Activated CD8-positive, alpha-beta memory T cell treated with anti-CD3 and anti-CD28 coated beads, Interleukin-2, amount 50 U/mL, for 24 hours (primary cell): ENCODE measurements around the gene SNRNP35.
"Not testable (repeated sequence)": the region's sequence is repeated elsewhere in the genome, so short reads cannot be mapped to it uniquely, and the experiment has no call there.

Experiments
- DNase-seq: peaks from one replicate; pipeline ENCODE4 v3.0.0-alpha.2; 2020; ENCODE audit errors: extremely low read depth

The SNRNP35 gene

DNA sequence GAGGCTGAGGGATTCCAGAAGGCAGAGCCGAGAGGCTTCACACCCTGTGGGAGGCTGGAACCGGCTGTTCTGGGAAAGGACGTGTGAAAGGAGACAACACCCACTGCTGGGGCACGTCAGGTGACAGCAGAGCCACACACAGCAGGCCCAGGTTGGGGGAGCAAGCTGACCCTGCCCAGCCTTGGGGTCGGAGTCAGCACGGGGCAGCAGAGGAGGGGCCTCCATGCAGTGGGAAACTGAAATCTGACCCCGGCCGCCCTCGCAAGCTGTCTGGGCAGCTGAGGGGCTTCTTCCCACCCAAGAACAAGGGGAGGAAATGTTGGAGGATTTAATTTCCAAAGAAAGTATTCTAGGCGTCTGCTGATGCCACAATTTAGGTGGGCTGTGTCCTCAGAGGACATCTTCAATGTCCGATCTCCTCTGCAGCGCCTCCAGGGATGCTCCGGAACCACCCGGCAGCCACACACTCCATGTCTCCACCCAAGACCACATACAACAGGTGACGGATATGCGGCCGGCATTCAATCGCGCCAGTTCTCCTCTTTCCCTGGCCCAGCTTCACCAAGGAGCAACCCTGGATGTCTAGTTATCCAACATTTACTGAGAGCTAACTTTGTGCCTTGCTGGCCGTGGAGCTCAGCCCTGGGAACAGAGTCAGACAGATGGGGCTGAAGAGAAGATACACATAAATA, 30.7 kb downstream of the SNRNP35 start:
- DNase-seq = no peak

DNA sequence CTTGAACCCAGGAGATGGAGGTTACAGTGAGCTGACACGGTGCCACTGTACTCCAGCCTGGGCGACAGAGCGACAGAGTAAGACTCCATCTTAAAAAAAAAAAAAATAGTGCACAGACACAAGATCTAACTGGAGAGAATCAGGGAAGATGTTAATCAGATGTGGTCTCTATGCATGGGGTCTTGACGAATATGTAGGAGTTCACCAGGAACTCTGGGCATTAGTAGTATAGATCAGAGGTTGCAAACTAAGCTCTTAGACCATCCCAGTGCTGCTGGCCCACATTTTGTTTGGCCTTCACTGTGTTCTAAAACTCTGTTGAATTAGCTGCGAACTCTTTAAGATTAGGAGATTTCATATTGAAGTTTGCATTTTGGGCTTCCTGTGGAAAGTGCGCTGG, 31.6 kb downstream of the SNRNP35 start:
- no peak for DNase-seq

DNA sequence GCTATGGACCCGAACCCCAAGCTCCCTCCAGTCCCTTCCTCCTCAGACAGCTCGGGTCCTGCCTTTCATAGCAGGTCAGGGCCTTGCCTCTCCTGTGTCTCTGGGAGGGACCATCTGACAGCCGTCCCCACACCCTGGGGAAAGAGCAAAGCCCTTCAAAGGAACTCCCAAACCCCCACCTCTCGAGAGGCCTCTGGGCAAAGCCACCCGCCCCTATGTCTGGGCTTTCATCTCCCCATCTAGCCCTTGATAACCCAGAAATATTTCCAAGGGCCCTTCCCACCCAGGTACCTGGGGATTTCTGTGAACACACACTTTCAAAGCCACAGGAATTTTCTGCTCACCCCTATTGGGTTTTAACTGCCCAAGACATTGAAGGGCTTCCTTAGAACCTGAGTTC, 32.1 kb downstream of the SNRNP35 start:
- DNase-seq = no peak

DNA sequence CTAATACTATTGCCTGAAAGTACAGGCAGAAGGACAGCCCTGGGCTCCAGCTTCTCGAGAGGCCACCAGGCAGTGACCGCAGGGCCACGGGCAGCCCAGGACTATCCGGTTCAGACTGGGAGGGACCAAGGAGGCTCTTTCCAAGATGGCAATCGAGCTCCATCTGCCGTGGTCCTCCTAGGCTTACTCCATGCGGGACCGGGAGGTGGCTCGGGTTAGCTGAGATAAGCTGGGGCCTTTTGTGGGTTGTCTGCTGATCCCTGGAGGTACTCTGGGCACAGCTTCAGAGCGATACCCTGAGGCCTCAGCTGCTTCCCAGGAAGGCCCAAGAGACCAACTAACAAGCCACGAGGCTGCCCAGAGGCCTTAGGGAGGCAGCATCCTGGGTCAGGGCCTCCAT, 33.1 kb downstream of the SNRNP35 start:
- DNase-seq = no peak

DNA sequence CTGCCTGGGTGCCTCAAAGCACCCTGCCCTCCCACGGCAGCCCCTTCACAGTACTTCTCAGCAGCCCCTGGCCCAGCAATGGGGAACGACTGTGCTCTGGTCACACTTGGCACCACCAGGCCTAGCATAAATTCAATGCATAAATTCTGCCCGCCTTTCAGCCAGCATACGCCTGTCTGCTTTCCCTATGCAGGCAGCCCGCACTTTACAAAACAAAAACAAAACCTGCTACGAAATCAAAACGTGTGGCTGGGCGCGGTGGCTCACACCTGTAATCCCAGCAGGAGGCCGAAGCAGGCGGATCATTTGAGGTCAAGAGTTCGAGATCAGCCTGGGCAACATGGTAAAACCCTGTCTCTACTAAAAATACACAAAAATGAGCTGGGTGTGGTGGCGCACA, 33.5 kb downstream of the SNRNP35 start:
- DNase-seq = no peak

DNA sequence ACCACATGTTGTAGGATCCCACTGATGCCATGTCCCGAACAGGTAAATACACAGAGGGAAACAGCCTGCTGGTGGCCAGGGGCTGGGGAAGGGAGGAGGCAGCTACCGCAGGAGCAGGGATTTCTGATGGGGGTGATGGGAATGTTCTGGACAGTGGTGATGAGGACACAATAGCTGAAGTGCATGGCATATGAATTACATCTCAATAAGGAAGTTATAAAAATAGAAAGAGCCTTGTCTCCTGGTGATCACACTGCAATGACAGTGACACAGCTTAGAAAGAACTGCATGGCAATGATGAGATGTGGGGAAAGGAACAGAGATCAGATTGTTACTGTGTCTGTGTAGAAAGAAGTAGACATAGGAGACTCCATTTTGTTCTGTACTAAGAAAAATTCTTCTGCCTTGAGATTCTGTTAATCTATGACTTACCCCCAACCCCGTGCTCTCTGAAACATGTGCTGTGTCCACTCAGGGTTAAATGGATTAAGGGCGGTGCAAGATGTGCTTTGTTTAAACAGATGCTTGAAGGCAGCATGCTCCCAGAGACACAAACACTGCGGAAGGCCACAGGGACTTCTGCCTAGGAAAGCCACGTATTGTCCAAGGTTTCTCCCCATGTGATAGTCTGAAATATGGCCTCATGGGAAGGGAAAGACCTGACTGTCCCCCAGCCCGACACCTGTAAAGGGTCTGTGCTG, 34.5 kb downstream of the SNRNP35 start:
- DNase-seq = not testable (repeated sequence)

DNA sequence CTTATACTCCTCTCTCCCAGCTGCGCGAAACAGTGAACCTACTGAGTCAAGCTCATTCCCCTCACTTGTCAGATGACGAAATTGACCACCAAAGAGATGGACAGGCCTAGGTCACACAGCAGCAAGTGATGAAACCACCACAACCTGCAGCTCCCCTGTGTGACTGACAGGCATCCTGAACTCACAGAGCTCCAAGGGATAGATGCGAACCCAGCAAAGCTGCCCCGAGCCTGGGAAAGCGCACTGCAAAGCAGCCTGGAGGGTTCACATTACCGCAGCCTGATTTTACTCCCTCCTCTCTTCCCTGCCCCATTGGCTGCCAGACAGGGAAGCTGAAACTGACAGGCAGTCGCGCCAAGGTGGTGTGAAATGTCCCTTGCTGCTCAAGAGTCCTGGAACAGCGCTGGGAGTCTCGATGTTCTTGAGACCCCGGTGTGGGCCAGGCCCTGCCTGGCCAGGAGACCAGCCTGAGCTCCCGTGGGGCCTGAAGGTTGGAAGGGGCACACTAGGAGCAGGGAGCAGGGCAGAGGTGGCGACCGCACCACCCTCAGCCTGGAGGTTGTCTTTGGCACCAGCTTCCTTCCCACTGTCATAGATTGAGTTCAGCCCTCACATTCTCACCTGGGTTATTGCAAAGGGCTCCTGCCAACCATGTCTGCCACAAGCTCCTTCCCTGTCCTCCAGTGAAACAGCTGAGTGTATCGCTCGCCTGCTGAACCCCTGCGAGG, 36.3 kb downstream of the SNRNP35 start:
- no peak for DNase-seq

DNA sequence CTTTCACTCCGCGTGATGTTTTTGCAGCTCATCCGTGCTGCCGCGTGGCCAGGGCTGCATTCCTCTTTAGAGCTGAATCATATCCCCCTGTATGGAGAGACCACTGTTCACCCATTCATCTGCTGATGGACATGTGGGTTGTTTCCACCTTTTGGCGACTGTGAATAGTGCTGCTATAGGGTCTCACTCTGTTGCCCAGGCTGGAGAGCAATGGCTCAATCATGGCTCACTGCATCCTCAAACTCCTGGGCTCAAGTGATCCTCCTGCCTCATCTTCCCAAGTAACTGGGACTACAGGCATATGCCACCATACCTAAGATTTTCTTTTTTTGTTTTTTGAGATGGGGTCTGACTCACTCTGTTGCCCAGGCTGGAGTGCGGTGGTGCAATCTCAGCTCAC, 39.1 kb downstream of the SNRNP35 start:
- DNase-seq = no peak

DNA sequence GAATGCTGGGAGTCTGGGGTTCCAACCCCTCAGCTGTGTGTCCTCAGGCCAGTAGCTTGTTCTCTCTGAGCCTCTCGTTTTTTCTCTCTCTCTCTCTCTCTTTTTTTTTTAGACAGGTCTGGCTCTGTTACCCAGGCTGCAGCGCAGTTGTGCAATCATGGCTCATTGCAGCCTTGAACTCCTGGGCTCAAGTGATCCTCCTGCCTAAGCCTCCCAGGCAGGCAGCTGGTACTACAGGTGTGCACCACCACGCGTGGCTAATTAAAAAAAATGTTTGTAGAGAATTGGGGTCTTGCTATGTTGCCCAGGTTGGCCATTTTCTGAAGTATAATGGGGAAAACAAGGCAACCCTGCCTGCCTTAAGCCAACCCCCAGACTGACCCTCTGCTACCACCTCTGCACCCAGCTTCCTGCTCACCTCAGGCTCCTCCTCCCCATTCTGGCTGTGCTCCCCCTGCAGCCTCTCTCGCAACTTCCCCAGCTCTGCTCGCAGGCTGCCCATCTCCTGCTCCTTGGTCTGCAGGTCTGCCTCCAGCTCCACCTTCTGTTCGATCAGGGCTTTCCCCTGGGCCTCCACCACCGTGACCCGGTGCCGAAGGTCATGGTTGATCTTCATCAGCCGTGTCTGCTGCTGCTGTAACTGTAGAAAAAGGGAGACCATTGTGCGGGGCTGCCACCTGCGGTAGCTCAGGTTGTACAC, 40.3 kb downstream of the SNRNP35 start:
- no peak for DNase-seq

DNA sequence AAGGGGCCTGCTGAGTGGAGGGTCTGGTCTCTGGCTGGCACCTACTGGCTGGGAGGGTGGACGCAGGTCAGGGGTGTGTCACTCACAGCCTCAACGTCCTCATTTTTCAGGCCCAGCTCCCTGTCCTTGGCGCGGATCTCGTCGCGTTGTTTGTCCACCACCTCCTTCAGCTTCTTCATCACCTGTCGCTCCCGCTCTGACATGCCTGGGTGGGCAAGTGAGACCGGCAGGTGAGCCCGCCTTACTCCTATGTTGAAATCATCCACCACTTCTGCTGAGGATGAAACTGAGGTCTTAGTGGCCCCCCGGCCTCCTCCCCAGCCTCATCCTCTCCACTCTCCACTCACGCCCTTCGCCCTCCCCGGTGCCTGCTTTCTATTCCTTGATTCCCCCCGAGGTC, 41.4 kb downstream of the SNRNP35 start:
- DNase-seq = no peak

DNA sequence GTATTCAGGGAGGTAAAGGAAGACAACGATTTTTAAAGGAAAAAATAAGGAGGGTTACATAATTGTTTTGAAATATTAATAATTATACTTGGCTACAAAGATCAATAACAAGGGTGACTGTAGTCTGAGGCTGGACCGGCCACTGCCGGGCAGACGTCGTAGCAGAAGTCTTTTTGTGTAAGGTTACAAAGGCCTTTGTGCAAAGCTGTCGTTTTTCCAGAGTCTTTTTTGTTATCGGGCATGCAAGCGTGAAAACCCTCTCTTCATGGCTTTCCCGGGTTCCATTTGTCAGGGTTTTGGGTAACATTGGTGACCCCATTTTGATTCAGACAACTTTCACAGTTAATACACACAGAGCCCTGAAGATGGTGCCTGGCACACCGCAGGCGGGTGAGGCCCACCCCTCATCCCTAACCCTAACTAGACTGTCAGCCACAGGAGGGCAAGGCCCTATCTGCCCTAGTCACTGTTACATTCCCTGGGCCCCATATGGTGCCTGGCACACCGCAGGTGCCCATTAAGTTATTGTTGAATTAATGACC, 44.3 kb downstream of the SNRNP35 start:
- no peak for DNase-seq

DNA sequence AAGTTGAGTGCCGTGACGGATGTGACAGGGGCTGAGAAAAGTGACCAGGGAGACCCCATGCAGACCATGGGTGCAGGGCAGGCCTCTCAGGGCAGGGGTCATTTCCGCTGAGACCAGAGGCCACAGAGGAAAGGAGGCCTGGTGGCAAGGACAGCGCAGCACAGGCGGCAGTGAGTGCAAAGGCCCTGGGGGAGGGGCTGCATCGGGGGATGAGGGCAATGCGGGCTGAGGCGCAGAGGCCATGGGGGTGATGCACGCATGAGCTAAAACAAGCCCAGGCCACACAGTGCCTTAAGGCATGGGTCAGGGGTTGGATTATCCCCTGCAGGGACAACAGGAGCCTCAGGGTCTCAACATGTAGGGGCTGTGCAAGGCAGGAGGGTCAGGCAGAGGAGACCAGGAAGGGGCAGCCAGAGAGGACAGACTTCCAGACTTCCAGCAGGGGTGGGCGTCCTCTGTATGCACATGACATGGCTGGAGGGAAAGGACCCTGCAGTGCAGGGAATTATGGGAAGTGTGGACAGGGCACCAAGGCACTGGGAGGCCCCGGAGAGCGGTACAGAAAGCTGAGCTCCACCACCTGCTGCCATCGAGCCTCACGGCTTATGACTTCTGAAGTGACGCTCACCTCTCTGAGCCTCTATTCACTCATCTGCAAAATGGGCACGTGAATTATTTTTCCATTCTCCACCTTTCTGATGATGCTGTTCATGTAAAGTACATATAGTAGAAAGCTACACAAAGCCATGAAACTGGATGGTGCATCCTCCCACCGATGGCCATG, 48.3 kb downstream of the SNRNP35 start:
- DNase-seq = no peak

DNA sequence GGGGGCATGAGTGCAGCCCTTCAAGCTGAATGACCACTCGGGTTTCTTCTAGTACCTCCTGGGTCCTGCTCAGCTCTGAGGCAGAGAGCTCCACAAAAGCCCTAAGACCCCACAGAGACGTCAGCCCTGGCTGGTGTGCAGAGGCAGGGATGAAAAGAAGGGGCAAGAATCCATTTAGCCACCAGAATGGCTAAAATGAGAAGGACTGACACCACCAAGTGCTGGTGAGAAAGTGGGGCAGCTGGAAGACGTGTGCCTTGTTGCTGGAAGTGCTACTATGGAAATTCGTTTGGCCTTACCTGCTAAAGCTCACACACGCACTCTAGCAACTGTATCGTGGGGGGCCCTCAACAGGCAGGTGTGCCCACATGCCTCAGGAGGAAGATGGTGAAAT, 48.9 kb downstream of the SNRNP35 start:
- DNase-seq = no peak

DNA sequence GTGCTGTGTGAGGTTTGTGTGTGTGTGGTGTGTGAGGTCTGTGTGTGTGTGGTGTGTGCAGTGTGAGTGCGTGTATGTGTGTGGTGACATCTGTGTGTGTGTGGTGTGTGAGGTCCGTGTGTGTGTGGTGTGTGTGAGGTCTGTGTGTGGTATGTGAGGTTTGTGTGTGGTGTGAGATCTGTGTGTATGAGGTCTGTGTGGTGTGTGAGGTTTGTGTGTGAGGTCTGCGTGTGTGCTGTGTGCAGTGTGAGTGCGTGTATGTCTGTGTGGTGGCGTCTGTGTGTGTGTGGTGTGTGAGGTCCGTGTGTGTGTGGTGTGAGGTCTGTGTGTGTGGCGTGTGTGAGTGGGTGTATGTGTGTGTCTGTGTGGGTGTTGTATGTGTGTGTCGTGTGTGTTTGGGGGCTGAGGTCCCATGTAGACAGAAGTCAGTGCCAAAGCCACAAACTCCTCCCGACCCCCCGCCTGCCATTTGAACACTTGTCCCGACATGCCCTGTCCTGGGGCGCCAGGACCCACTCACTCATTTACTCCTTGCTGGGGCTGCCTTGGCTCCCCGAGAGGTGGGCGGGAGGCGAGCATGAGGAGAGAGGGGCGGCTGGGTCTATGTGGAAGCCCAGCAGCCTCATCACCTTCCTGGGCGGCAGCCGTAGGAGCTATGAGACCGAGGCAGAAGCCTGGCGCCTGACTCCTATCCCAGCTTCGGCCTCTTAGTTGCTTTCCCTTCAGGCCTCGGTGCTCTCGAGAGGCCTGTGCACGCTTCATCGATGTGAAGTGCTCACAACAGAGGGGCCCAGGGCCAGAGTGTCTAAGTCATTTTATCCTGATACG, 55.1 kb downstream of the SNRNP35 start:
- no peak for DNase-seq

DNA sequence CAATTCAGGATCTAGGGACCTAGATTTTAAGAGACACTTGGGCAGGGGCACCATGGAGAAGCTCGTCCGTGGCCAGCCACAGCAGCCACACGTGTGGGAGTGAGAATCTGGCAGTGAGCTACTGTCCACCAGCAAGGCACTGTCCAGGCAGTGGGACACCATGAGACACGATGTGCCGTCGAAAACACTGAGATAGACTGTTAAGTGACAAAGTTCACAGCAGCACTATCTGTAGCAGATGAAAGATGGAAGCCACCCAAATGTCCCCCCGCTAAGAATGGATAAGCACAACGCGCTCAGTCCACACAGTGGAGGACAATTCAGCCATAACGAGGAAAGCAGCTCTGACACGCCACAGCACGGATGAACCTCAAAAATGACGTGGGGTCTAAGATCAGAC, 55.9 kb downstream of the SNRNP35 start:
- DNase-seq = no peak

DNA sequence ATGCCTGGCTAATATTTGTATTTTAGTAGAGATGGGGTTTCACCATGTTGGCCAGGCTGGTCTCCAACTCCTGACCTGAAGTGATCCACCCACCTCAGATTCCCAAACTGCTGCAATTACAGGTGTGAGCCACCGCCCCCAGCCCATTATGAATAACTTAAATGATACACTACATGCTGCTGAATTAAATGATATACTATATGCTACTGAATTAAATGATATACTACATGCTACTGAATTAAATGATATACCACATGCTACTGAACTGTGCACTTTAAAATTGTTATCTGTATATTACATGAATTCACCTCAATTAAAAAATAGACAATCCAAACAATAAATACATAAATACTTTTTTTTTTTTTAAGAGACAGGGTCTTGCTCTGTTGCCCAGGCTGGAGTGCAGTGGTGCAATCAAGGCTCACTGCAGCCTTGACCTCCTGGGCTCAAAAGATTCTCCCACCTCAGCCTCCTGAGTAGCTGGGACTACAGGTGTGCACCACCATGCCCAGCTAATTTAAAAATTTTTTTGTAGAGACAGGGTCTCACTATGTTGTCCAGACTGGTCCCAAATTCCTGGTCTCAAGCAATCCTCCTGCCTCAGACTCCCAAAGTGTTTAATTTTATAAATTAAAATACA, 56.8 kb downstream of the SNRNP35 start:
- DNase-seq = not testable (repeated sequence)

DNA sequence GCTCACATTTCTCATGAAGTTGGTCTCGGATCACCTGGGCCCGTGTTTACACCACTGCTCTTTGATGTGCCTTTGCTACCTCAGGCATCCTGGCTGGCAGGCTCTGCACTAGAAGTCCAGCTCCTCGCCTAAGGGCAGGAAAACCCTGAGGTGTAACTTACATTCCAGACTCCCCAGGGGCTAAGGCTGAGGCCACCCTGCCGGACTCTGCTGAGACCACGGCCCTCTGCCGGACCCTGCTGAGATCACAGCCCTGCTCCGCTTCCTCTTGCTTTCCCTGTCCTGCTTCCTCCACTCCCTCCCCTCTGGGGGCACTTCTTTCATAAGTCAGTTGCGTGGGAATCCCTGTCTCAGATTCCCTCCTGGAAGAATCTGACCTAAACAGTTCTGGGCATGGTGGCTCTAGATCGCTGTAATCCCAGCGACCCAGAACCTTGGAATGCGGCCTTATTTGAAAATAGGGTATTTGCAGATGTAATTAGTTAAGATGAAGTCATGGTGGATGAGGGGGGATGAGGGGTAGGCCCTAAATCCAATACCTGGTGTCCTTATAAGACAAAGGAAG, 58.4 kb downstream of the SNRNP35 start:
- DNase-seq = no peak
